WI38 (cell line): ENCODE measurements around the gene CKLF.

Experiments
- H3K4me3 ChIP-seq: 2 replicates; pipeline ENCODE4 v1.5.1; 2011; ENCODE audit warnings: low read depth, mild to moderate bottlenecking, control low read depth, low read length
- CTCF ChIP-seq: IDR thresholded peaks from 2 replicates; pipeline ENCODE4 v1.5.1; 2012; ENCODE audit warnings: low read depth, mild to moderate bottlenecking, control low read depth, low read length

The CKLF gene

GRCh38 chr16:66521252-66521713 is 31.1 kb upstream of the CKLF start:
- H3K4me3 ChIP-seq, result no peak overlapping the region
- TF ChIP-seq CTCF, result no peak

- no peak for TF ChIP-seq CTCF
- H3K4me3 ChIP-seq, result no peak overlapping the region
These were observed 30.2 kb upstream of the CKLF start for GRCh38 chr16:66521951-66522771.

GRCh38 chr16:66522816-66523590 is 29.4 kb upstream of the CKLF start:
- H3K4me3 ChIP-seq, result no peak overlapping the region
- no peak for TF ChIP-seq CTCF

GRCh38 chr16:66523861-66524354 is 28.5 kb upstream of the CKLF start:
- no peak overlapping the region for H3K4me3 ChIP-seq
- no peak for TF ChIP-seq CTCF

GRCh38 chr16:66524601-66525164 is 27.7 kb upstream of the CKLF start:
- no peak for TF ChIP-seq CTCF
- no peak overlapping the region for H3K4me3 ChIP-seq

- no peak for TF ChIP-seq CTCF
- no peak overlapping the region for H3K4me3 ChIP-seq
These were observed 26.8 kb upstream of the CKLF start for GRCh38 chr16:66525396-66526180.
